HCT116 (cell line): ENCODE results near the gene LRFN3. TPM values are rescaled to one million over a fixed set of nuclear protein-coding genes. Genes with fewer than 3 reads are reported as not detected.

Experiments used
- ATAC-seq: fragments of 200-7000 bp; cut with Tn5 transposase; 2 replicates; pipeline ENCODE4 v1.9.1; 2020; ENCODE audit warnings: mild to moderate bottlenecking, moderate library complexity
- BruUV-seq: library from RNA; stranded (reverse); fragments of 400-500 nt; replicated peaks from 2 replicates; lab custom pipeline; 2021; lab: Mats Ljungman, UMichigan
- CTCF ChIA-PET: fragments of 300-600 bp; sonication (Branson Sonifier 250); formaldehyde crosslinking; loops from one replicate; lab custom pipeline; 2021; ENCODE audit warnings: antibody characterized with exemption; lab: Charles Lee
- POLR2A ChIA-PET: fragments of 300-600, 350-600 bp; sonication (Branson Sonifier 250); formaldehyde crosslinking; loops from one replicate; lab custom pipeline; 2021; ENCODE audit warnings: antibody characterized with exemption; lab: Charles Lee
- RAD21 ChIA-PET, 2 experiments: fragments of 300-600 bp; sonication (Branson Sonifier 250); formaldehyde crosslinking; loops; one replicate each; lab custom pipeline; 2023; ENCODE audit warnings: low total read pairs in 2 of 2; ENCODE audit not compliant: uncharacterized antibody in 2 of 2, unreplicated experiment in 2 of 2, low non-redundant PET in 1 of 2; lab: Charles Lee
- DNase-seq: peaks from one replicate; pipeline ENCODE4 v3.0.0-alpha.2; 2010; ENCODE audit warnings: low read depth, low spot score
- H2AFZ ChIP-seq: fragments of 200-600 bp; shearing (Covaris generic), sonication (generic); 2 replicates; pipeline ENCODE4 v1.6.1; 2017; ENCODE audit warnings: low read depth, mixed run types, mixed read lengths, antibody characterized with exemption, low read length; ENCODE audit not compliant: poor library complexity, severe bottlenecking
- H3K27ac ChIP-seq: 2 replicates; pipeline ENCODE4 v1.5.1; 2012; ENCODE audit warnings: low read depth, low read length
- H3K27me3 ChIP-seq: fragments of 200-600 bp; sonication (generic); 2 replicates; pipeline ENCODE4 v1.6.1; 2016; ENCODE audit warnings: mixed run types, low read length, mixed read lengths; ENCODE audit not compliant: insufficient read depth
- H3K36me3 ChIP-seq, 2 experiments: fragments of 200-500 bp in 1 of 2; fragments of 200-600 bp in 1 of 2; sonication (Bioruptor generic) in 1 of 2; sonication (generic) in 1 of 2; 2 replicates each; pipeline versions ENCODE4 v1.5.1 to v1.6.1; 2014 to 2016; ENCODE audit warnings: low read length in 2 of 2, inconsistent platforms in 1 of 2, mixed read lengths in 1 of 2, mixed run types in 1 of 2; ENCODE audit not compliant: insufficient read depth in 2 of 2, control insufficient read depth in 1 of 2
- H3K4me1 ChIP-seq, 2 experiments: fragments of 200-600 bp in 1 of 2; sonication (generic) in 1 of 2; 2 replicates each; pipeline versions ENCODE4 v1.5.1 to v1.6.1; 2012 to 2017; ENCODE audit warnings: low read length in 2 of 2, inconsistent platforms in 1 of 2, mild to moderate bottlenecking in 1 of 2, mixed read lengths in 1 of 2, mixed run types in 1 of 2, moderate library complexity in 1 of 2; ENCODE audit not compliant: insufficient read depth in 2 of 2, control insufficient read depth in 1 of 2
- H3K4me2 ChIP-seq: fragments of 200-600 bp; sonication (generic); 2 replicates; pipeline ENCODE4 v1.6.1; 2017; ENCODE audit warnings: mixed run types, low read length, mixed read lengths
- H3K4me3 ChIP-seq, 2 experiments: fragments of 200-600 bp in 1 of 2; sonication (generic) in 1 of 2; replicated peaks in 1 of 2; 2 replicates each; pipeline ENCODE4 v1.5.1; 2011 to 2016; ENCODE audit warnings: low read length in 2 of 2, control low read depth in 1 of 2, low read depth in 1 of 2, mild to moderate bottlenecking in 1 of 2, mixed read lengths in 1 of 2, mixed run types in 1 of 2
- H3K79me2 ChIP-seq: fragments of 200-600 bp; sonication (generic); 2 replicates; pipeline ENCODE4 v1.6.1; 2017; ENCODE audit warnings: mild to moderate bottlenecking, mixed run types, low read length, moderate library complexity, mixed read lengths; ENCODE audit not compliant: insufficient read depth
- H3K9ac ChIP-seq: fragments of 200-600 bp; sonication (generic); 2 replicates; pipeline ENCODE4 v1.6.1; 2016; ENCODE audit warnings: low read length, mixed read lengths
- H3K9me2 ChIP-seq: fragments of 200-600 bp; sonication (generic), shearing (Covaris generic); 2 replicates; pipeline ENCODE4 v1.6.1; 2017; ENCODE audit warnings: mixed run types, mild to moderate bottlenecking, moderate library complexity; ENCODE audit not compliant: insufficient read depth
- H3K9me3 ChIP-seq, 2 experiments: fragments of 200-500 bp in 1 of 2; fragments of 200-600 bp in 1 of 2; sonication (Bioruptor generic) in 1 of 2; sonication (generic) in 1 of 2; 2 replicates each; pipeline ENCODE4 v1.6.1; 2014 to 2017; ENCODE audit warnings: low read length in 2 of 2, mixed read lengths in 2 of 2, inconsistent platforms in 1 of 2, low read depth in 1 of 2, mild to moderate bottlenecking in 1 of 2, mixed run types in 1 of 2, moderate library complexity in 1 of 2; ENCODE audit not compliant: control insufficient read depth in 1 of 2, insufficient read depth in 1 of 2
- H4K20me1 ChIP-seq: fragments of 200-600 bp; sonication (generic), shearing (Covaris generic); 2 replicates; pipeline ENCODE4 v1.6.1; 2017; ENCODE audit warnings: mixed run types, mild to moderate bottlenecking, moderate library complexity; ENCODE audit not compliant: insufficient read depth
- ATF3 ChIP-seq: IDR thresholded peaks from 2 replicates; pipeline ENCODE4 v1.6.1; 2012
- CBX3 ChIP-seq: IDR thresholded peaks from 2 replicates; pipeline ENCODE4 v1.6.1; 2012; ENCODE audit warnings: low read depth
- CEBPB ChIP-seq: IDR thresholded peaks from 2 replicates; pipeline ENCODE4 v1.6.1; 2012; ENCODE audit warnings: low read depth
- EZH2phosphoT487 ChIP-seq: fragments of 200-600 bp; IDR thresholded peaks from 2 replicates; pipeline ENCODE4 v1.6.1; 2018; ENCODE audit warnings: antibody characterized with exemption, borderline replicate concordance
- FOSL1 ChIP-seq: IDR thresholded peaks from 2 replicates; pipeline ENCODE4 v1.6.1; 2012; ENCODE audit warnings: low read depth
- JUND ChIP-seq: IDR thresholded peaks from 2 replicates; pipeline ENCODE4 v1.6.1; 2012
- MAX ChIP-seq: IDR thresholded peaks from 2 replicates; pipeline ENCODE4 v1.6.1; 2012
- POLR2A ChIP-seq: IDR thresholded peaks from 2 replicates; pipeline ENCODE4 v1.7.0; 2011; ENCODE audit warnings: borderline replicate concordance; ENCODE audit not compliant: insufficient read depth, insufficient read length; ENCODE audit errors: extremely low read depth
- POLR2AphosphoS5 ChIP-seq: IDR thresholded peaks from 2 replicates; pipeline ENCODE4 v1.6.1; 2011; ENCODE audit warnings: mild to moderate bottlenecking, low read depth, low read length, moderate library complexity
- RAD21 ChIP-seq: IDR thresholded peaks from 2 replicates; pipeline ENCODE4 v1.6.1; 2012; ENCODE audit warnings: low read depth, mild to moderate bottlenecking
- REST ChIP-seq: IDR thresholded peaks from 2 replicates; pipeline ENCODE4 v1.6.1; 2012; ENCODE audit warnings: low read depth
- SIN3A ChIP-seq: IDR thresholded peaks from 2 replicates; pipeline ENCODE4 v1.6.1; 2012; ENCODE audit warnings: low read depth
- SP1 ChIP-seq: IDR thresholded peaks from 2 replicates; pipeline ENCODE4 v1.6.1; 2012; ENCODE audit warnings: low read depth
- SRF ChIP-seq: IDR thresholded peaks from 2 replicates; pipeline ENCODE4 v1.6.1; 2012; ENCODE audit warnings: low read depth
- TCF7L2 ChIP-seq: IDR thresholded peaks from 2 replicates; pipeline ENCODE4 v1.7.0; 2011; ENCODE audit warnings: borderline replicate concordance, inconsistent platforms; ENCODE audit not compliant: insufficient read depth, insufficient read length; ENCODE audit errors: extremely low read depth
- intact Hi-C: fragments of 100-400 bp; cut with micrococcal nuclease; formaldehyde crosslinking; loops from 2 replicates; pipeline ENCODE4 v1.10.0; 2022
- total RNA-seq: library from RNA; stranded (reverse); gene quantifications from one replicate; pipeline ENCODE4 v1.2.1, GENCODE V29; 2021; ENCODE audit not compliant: unreplicated experiment

Gene LRFN3
- total RNA-seq, 1 experiment from 2014 or later, result 18.8 TPM

- TF ChIP-seq REST, result no peak
- peak; percentile 41 for TF ChIP-seq RAD21
- no peak for TF ChIP-seq POLR2AphosphoS5
- TF ChIP-seq CEBPB, result no peak
These were observed 25.0 kb upstream of the LRFN3 start (continued) for GRCh38 chr19:35911173-35911572.

- BruUV-seq, result no TSS peak
- ChIA-PET CTCF (interaction anchor here (1.3 to 1.6 kb wide), 2 partner anchors 19 to 30 kb away, joined by 3 to 5 read pairs; no protein-coding TSS in a partner anchor), POLR2A (interaction anchor here (0.6 kb wide), 1 partner anchor 737 kb away, joined by 3 read pairs; no protein-coding TSS in a partner anchor), RAD21 (no interaction called here)
- H3K27ac ChIP-seq, result 0 out of 2 replicates have a peak overlapping the region, but pooled peaks have one; percentile 38
- no peaks in the 10 kb centered on the region for H3K36me3 ChIP-seq
- peaks cover 11 to 25% of the 10 kb centered on the region in 2 experiments for H3K4me1 ChIP-seq
- no peak for TF ChIP-seq POLR2AphosphoS5
- TF ChIP-seq REST, result no peak
- no peak for TF ChIP-seq SIN3A
- no peak for TF ChIP-seq MAX
- TF ChIP-seq POLR2A, result no peak
- no peak for TF ChIP-seq EZH2phosphoT487
- TF ChIP-seq CBX3, result no peak; the same call in 1 of the 2 replicates
- TF ChIP-seq TCF7L2, result no peak
- TF ChIP-seq ATF3, result no peak
- TF ChIP-seq SRF, result no peak
- TF ChIP-seq FOSL1, result no peak
- TF ChIP-seq JUND, result no peak
- no peak for TF ChIP-seq CEBPB
- TF ChIP-seq SP1, result no peak
- H3K9me2 ChIP-seq, result no peaks in the 10 kb centered on the region
- no peaks in the 10 kb centered on the region for H4K20me1 ChIP-seq
- H3K4me2 ChIP-seq, result peak overlapping the region; percentile 56
- H3K9ac ChIP-seq, result no peak overlapping the region
- H3K4me3 ChIP-seq, result no peak overlapping the region
- ATAC-seq, result peak; percentile 63
- H3K9me3 ChIP-seq, result no peaks in the 10 kb centered on the region
- no peaks in the 10 kb centered on the region for H3K79me2 ChIP-seq
- H2AFZ ChIP-seq, result no peak overlapping the region
- DNase-seq, result peak; percentile 38
- H3K27me3 ChIP-seq, result no peaks in the 10 kb centered on the region
- intact Hi-C loops, result no loop called here
These were observed 24.4 kb upstream of the LRFN3 start for GRCh38 chr19:35911790-35912189.
